Coronary artery (tissue), 2 donors: ENCODE measurements around the gene SBK1.

Experiments
- DNase-seq: peaks from one replicate; pipeline ENCODE4 v3.0.0-alpha.2; 2017; ENCODE audit warnings: low spot score
- H3K27ac ChIP-seq, 2 donors: fragments of 200-600 bp; sonication (generic); one replicate each; pipeline ENCODE4 v1.5.1; 2016 to 2019
- H3K4me3 ChIP-seq: fragments of 200-600 bp; sonication (generic); 2 replicates; pipeline ENCODE4 v1.5.1; 2016; ENCODE audit warnings: mild to moderate bottlenecking, moderate library complexity
- CTCF ChIP-seq: fragments of 200-600 bp; sonication (generic); IDR thresholded peaks from one replicate; pipeline ENCODE4 v1.5.1; 2019; ENCODE audit warnings: antibody characterized with exemption

SBK1 gene

GRCh38 chr16:28259091-28259780 is 33.1 kb upstream of the SBK1 start:
- no peak for DNase-seq
- Histone ChIP-seq H3K27ac (no peak overlapping the region), H3K4me3 (peak overlapping the region; percentile 52)
- no peak for TF ChIP-seq CTCF

GRCh38 chr16:28259781-28260150 is 32.6 kb upstream of the SBK1 start:
- no peak for DNase-seq
- Histone ChIP-seq H3K27ac (no peak overlapping the region), H3K4me3 (no peak overlapping the region)
- TF ChIP-seq CTCF, result no peak

GRCh38 chr16:28260193-28260592 is 32.1 kb upstream of the SBK1 start:
- TF ChIP-seq CTCF, result no peak

GRCh38 chr16:28261942-28262341 is 30.4 kb upstream of the SBK1 start:
- TF ChIP-seq CTCF, result no peak
- no peak overlapping the region for H3K27ac ChIP-seq
- H3K4me3 ChIP-seq, result no peak overlapping the region
- no peak for DNase-seq

More at GRCh38 chr16:28260193-28260592, 32.1 kb upstream of the SBK1 start:
- no peak for DNase-seq
- no peak overlapping the region for H3K27ac ChIP-seq
- H3K4me3 ChIP-seq, result no peak overlapping the region

GRCh38 chr16:28263305-28263704 is 29.0 kb upstream of the SBK1 start:
- Histone ChIP-seq H3K4me3 (no peak overlapping the region), H3K27ac (no peak overlapping the region)
- no peak for TF ChIP-seq CTCF
- DNase-seq, result no peak

- Histone ChIP-seq H3K27ac (no peak overlapping the region), H3K4me3 (no peak overlapping the region)
- DNase-seq, result no peak
- no peak for TF ChIP-seq CTCF
Measured at GRCh38 chr16:28264656-28265055, 27.7 kb upstream of the SBK1 start.

GRCh38 chr16:28265822-28266221 is 26.5 kb upstream of the SBK1 start:
- no peak overlapping the region for H3K4me3 ChIP-seq
- no peak for DNase-seq
- no peak overlapping the region for H3K27ac ChIP-seq
- no peak for TF ChIP-seq CTCF
